HepG2 (cell line): ENCODE measurements around the gene DLST. TPM values are rescaled to one million over a fixed set of nuclear protein-coding genes. Genes with fewer than 3 reads are reported as not detected.
A peak's percentile ranks its signal among the peaks of the same experiment; 100 is the strongest.

Source experiments
- CBX2 ChIP-seq, 2 experiments: fragments of 200-600 bp in 1 of 2; sonication (generic); formaldehyde crosslinking in 1 of 2; IDR thresholded peaks; 2 replicates each; pipeline versions ENCODE4 v1.7.0 to v1.8.1; 2018 to 2022; ENCODE audit warnings: low read depth in 2 of 2, low read length in 1 of 2, mild to moderate bottlenecking in 1 of 2, missing genetic modification reagents in 1 of 2
- CC2D1A ChIP-seq: sonication (generic); formaldehyde crosslinking; IDR thresholded peaks from 2 replicates; pipeline ENCODE4 v1.8.1; 2023; ENCODE audit warnings: mild to moderate bottlenecking, missing genetic modification reagents
- CHCHD3 ChIP-seq: sonication (generic); formaldehyde crosslinking; IDR thresholded peaks from 2 replicates; pipeline ENCODE4 v1.8.0; 2022; ENCODE audit warnings: mild to moderate bottlenecking, missing genetic modification reagents, moderate library complexity
- HNF4G ChIP-seq, 2 experiments: sonication (generic) in 1 of 2; formaldehyde crosslinking in 1 of 2; IDR thresholded peaks; 2 replicates each; pipeline versions ENCODE4 v1.4.0 to v1.6.1; 2011 to 2020; ENCODE audit warnings: borderline replicate concordance in 2 of 2, low read depth in 2 of 2, mild to moderate bottlenecking in 2 of 2, low read length in 1 of 2, missing genetic modification reagents in 1 of 2, moderate library complexity in 1 of 2
- HOXA3 ChIP-seq: sonication (generic); formaldehyde crosslinking; IDR thresholded peaks from 2 replicates; pipeline ENCODE4 v1.5.0; 2020; ENCODE audit warnings: missing genetic modification reagents
- KMT2B ChIP-seq: IDR thresholded peaks from 2 replicates; pipeline ENCODE4 v1.6.1; 2016; ENCODE audit warnings: missing genetic modification reagents, missing compliant biosample characterization
- LBX2 ChIP-seq: sonication (generic); formaldehyde crosslinking; IDR thresholded peaks from 2 replicates; pipeline ENCODE4 v1.5.0; 2020; ENCODE audit warnings: missing genetic modification reagents, mild to moderate bottlenecking, borderline replicate concordance
- MIER2 ChIP-seq: IDR thresholded peaks from 2 replicates; pipeline ENCODE4 v1.6.1; 2016; ENCODE audit warnings: missing biosample characterization, missing genetic modification reagents
- NCOA1 ChIP-seq: sonication (generic); formaldehyde crosslinking; IDR thresholded peaks from 2 replicates; pipeline ENCODE4 v1.9.0; 2021; ENCODE audit warnings: missing genetic modification reagents
- NKX3-1 ChIP-seq: sonication (generic); formaldehyde crosslinking; IDR thresholded peaks from 2 replicates; pipeline ENCODE4 v1.5.0; 2020; ENCODE audit warnings: missing genetic modification reagents
- RAD51 ChIP-seq: fragments of 450-650 bp; IDR thresholded peaks from 2 replicates; pipeline ENCODE4 v1.6.1; 2016; ENCODE audit warnings: borderline replicate concordance
- RFXAP ChIP-seq: sonication (generic); formaldehyde crosslinking; IDR thresholded peaks from 2 replicates; pipeline ENCODE4 v1.4.0; 2020; ENCODE audit warnings: missing genetic modification reagents, borderline replicate concordance
- SOX6 ChIP-seq, 2 experiments: fragments of 450-650 bp in 1 of 2; sonication (generic) in 1 of 2; formaldehyde crosslinking in 1 of 2; IDR thresholded peaks; 2 replicates each; pipeline versions ENCODE4 v1.4.0 to v1.6.1; 2017 to 2020; ENCODE audit warnings: antibody characterized with exemption in 1 of 2, mild to moderate bottlenecking in 1 of 2, missing genetic modification reagents in 1 of 2
- TBX3 ChIP-seq: fragments of 450-650 bp; IDR thresholded peaks from 2 replicates; pipeline ENCODE4 v1.6.1; 2017; ENCODE audit warnings: antibody characterized with exemption, mild to moderate bottlenecking, inconsistent platforms, borderline replicate concordance
- TGIF2 ChIP-seq: IDR thresholded peaks from 2 replicates; pipeline ENCODE4 v1.6.1; 2016; ENCODE audit warnings: control low read depth, missing compliant biosample characterization
- TRAFD1 ChIP-seq: sonication (generic); formaldehyde crosslinking; IDR thresholded peaks from 2 replicates; pipeline ENCODE4 v1.5.1; 2020; ENCODE audit warnings: missing genetic modification reagents, mild to moderate bottlenecking, borderline replicate concordance
- YY1 ChIP-seq: IDR thresholded peaks from 2 replicates; pipeline ENCODE4 v1.6.1; 2011; ENCODE audit warnings: low read length, low read depth, moderate library complexity, mild to moderate bottlenecking; ENCODE audit not compliant: insufficient read depth, insufficient replicate concordance
- ZNF138 ChIP-seq: sonication (generic); formaldehyde crosslinking; IDR thresholded peaks from 2 replicates; pipeline ENCODE4 v1.5.0; 2020; ENCODE audit warnings: mild to moderate bottlenecking, low read depth, missing genetic modification reagents
- ZNF20 ChIP-seq: sonication (generic); formaldehyde crosslinking; IDR thresholded peaks from 2 replicates; pipeline ENCODE4 v1.4.0; 2020; ENCODE audit warnings: mild to moderate bottlenecking, moderate library complexity, missing genetic modification reagents
- ZNF232 ChIP-seq: sonication (generic); formaldehyde crosslinking; IDR thresholded peaks from 2 replicates; pipeline ENCODE4 v1.4.0; 2020; ENCODE audit warnings: missing genetic modification reagents, borderline replicate concordance
- ZNF3 ChIP-seq: IDR thresholded peaks from 2 replicates; pipeline ENCODE4 v1.7.0; 2017; ENCODE audit warnings: inconsistent platforms
- ZNF614 ChIP-seq: IDR thresholded peaks from 2 replicates; pipeline ENCODE4 v1.6.1; 2018; ENCODE audit warnings: missing biosample characterization, missing genetic modification reagents, inconsistent platforms, borderline replicate concordance
- ZNF639 ChIP-seq: conservative IDR thresholded peaks from 2 replicates; pipeline ENCODE4 v1.6.1; 2018; ENCODE audit warnings: missing genetic modification reagents
- ZNF7 ChIP-seq: IDR thresholded peaks from 2 replicates; pipeline ENCODE4 v1.6.1; 2016; ENCODE audit warnings: missing biosample characterization, missing genetic modification reagents
- ZNF841 ChIP-seq: sonication (generic); formaldehyde crosslinking; IDR thresholded peaks from 2 replicates; pipeline ENCODE4 v1.8.1; 2023; ENCODE audit warnings: missing genetic modification reagents, borderline replicate concordance
- polyA plus RNA-seq, 8 experiments: library from polyadenylated mRNA; depleted of rRNA in 3 of 8; stranded (reverse) in 7 of 8; unstranded in 1 of 8; fragments of >200 nt; fragmentation: Illumina TruSeq in 4 of 8; extraction: Trizol in 4 of 8; gene quantifications; 2 replicates each; pipeline versions ENCODE4 v1.2.1 to v1.2.3, GENCODE V29; 2011 to 2016; ENCODE audit warnings: low read depth in 4 of 8, missing spikeins in 1 of 8, mixed read lengths in 1 of 8; ENCODE audit not compliant: insufficient read depth in 1 of 8
- total RNA-seq, 5 experiments: library from RNA; depleted of rRNA; stranded (reverse); fragments of >200 nt; fragmentation: Illumina TruSeq; extraction: Trizol; gene quantifications; 2 replicates each; pipeline ENCODE4 v1.2.3, GENCODE V29; 2016; ENCODE audit warnings: low read depth in 1 of 5
- TF ChIP-seq, protein P1 (sequence below): sonication (generic); formaldehyde crosslinking; IDR thresholded peaks from 2 replicates; pipeline ENCODE4 v1.4.0; 2020; ENCODE audit warnings: missing genetic modification reagents

DLST gene
- total and polyA plus RNA-seq, 2 of the 13 experiments (the other 11 are each of a cell fraction or from before 2014, with no cell fraction given) = 56.5 to 94.3 TPM

DNA sequence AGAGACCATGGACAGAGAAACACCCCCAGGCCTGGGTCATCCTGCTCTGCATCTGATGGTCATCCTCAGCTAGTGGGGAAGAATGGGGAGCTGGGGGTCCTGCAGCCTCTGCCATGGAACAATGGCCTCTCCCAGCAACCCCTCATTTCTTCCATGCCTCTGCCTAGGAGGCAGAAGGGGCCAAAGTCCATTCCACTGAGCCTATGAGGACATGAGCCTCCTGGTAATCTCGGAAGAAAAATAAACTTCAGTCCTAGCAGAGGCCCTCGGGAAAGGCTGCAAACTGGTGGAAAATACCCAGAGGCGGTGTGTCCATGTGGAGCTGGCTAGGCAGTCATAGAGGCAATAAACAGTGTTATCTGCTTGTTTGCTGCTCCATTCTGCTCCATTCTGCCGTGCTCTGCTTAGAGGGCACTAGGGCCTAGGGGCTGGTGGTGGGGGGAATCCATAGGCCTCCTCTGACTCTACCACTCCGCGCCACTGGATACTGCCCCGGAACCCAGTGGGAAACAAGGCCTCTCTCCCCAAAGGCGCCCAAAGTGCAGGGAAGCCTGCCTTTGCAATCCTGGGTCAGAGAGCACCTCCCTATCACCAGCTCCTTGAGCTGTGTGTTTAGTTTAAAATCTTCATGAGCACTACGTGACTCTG lies 69.2 kb downstream of the DLST start (continued):
- TF ChIP-seq ZNF138 (CRISPR knock-in tag) (peak; percentile 85; the same call in 1 of the 2 replicates), ZNF7 (no peak), HOXA3 (CRISPR knock-in tag) (peak; percentile 66), ZNF841 (CRISPR knock-in tag) (no peak), LBX2 (CRISPR knock-in tag) (no peak), HNF4G (IDR thresholded peaks at IDR 0.05; ENCODE audit: borderline replicate concordance, low read depth, low read length) (peak; percentile 73; the same call in 1 of the 2 replicates), HNF4G (CRISPR knock-in tag; IDR thresholded peaks at IDR 0.05; ENCODE audit: borderline replicate concordance, low read depth) (peak; percentile 90), ZNF3 (CRISPR knock-in tag) (no peak), TRAFD1 (no peak), KMT2B (CRISPR knock-in tag) (no peak), ZNF232 (no peak), CHCHD3 (CRISPR knock-in tag) (no peak), RAD51 (no peak), MIER2 (CRISPR knock-in tag) (no peak), SOX6 (IDR thresholded peaks at IDR 0.05) (no peak), SOX6 (CRISPR knock-in tag; IDR thresholded peaks at IDR 0.05) (0 out of 2 replicates have a peak, but pooled peaks have one; percentile 32), ZNF20 (CRISPR knock-in tag) (no peak), RFXAP (CRISPR knock-in tag) (no peak), CBX2 (IDR thresholded peaks at IDR 0.05; ENCODE audit: low read depth, low read length) (no peak), CBX2 (CRISPR knock-in tag; IDR thresholded peaks at IDR 0.05; ENCODE audit: low read depth) (no peak), YY1 (peak; percentile 63), ZNF614 (no peak), TBX3 (no peak), CC2D1A (CRISPR knock-in tag) (no peak), TGIF2 (CRISPR knock-in tag) (no peak), NKX3-1 (CRISPR knock-in tag) (no peak), ZNF639 (CRISPR knock-in tag) (no peak), NCOA1 (CRISPR knock-in tag) (0 out of 2 replicates have a peak, but pooled peaks have one; percentile 40)
- TF ChIP-seq, protein P1, sequence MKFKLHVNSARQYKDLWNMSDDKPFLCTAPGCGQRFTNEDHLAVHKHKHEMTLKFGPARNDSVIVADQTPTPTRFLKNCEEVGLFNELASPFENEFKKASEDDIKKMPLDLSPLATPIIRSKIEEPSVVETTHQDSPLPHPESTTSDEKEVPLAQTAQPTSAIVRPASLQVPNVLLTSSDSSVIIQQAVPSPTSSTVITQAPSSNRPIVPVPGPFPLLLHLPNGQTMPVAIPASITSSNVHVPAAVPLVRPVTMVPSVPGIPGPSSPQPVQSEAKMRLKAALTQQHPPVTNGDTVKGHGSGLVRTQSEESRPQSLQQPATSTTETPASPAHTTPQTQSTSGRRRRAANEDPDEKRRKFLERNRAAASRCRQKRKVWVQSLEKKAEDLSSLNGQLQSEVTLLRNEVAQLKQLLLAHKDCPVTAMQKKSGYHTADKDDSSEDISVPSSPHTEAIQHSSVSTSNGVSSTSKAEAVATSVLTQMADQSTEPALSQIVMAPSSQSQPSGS (CRISPR knock-in tag) = no peak
